ENCODE measurements around the gene TERF2IP. TPM values are rescaled to one million over a fixed set of nuclear protein-coding genes. Genes with fewer than 3 reads are reported as not detected.
A peak's percentile ranks its signal among the peaks of the same experiment; 100 is the strongest.

Gene TERF2IP
- total and polyA plus RNA-seq, 9 of the 15 experiments (the other 6 are each of a cell fraction or from before 2014, with no cell fraction given): 14.5 to 64.2 (median 47.0) TPM

DNA sequence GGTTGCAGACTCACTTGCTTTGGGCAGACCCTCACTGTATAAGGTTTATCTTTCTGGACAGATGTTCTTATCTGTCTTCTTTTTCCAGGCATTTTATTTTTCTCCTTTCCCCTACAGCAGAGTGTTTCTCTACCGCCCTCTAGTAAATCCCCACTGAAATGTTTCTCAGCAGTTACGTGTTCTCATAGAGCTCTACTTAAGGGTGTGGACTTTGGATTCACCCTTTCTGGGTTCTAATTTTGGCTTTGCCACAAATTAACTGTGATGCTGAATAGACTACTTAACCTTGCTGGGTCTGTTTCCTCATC, 26.4 kb upstream of the TERF2IP start (continued):
- TF ChIP-seq, protein P1, sequence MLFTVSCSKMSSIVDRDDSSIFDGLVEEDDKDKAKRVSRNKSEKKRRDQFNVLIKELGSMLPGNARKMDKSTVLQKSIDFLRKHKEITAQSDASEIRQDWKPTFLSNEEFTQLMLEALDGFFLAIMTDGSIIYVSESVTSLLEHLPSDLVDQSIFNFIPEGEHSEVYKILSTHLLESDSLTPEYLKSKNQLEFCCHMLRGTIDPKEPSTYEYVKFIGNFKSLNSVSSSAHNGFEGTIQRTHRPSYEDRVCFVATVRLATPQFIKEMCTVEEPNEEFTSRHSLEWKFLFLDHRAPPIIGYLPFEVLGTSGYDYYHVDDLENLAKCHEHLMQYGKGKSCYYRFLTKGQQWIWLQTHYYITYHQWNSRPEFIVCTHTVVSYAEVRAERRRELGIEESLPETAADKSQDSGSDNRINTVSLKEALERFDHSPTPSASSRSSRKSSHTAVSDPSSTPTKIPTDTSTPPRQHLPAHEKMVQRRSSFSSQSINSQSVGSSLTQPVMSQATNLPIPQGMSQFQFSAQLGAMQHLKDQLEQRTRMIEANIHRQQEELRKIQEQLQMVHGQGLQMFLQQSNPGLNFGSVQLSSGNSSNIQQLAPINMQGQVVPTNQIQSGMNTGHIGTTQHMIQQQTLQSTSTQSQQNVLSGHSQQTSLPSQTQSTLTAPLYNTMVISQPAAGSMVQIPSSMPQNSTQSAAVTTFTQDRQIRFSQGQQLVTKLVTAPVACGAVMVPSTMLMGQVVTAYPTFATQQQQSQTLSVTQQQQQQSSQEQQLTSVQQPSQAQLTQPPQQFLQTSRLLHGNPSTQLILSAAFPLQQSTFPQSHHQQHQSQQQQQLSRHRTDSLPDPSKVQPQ (CRISPR knock-in tag; IDR thresholded peaks at IDR 0.05; ENCODE audit: borderline replicate concordance): no peak
- TF ChIP-seq SIX5 (IDR thresholded peaks at IDR 0.05; ENCODE audit: borderline replicate concordance in 1 of 2, insufficient read depth in 1 of 2, low read depth in 1 of 2, low read length in 2 of 2) (no peak), ZNF561 (CRISPR knock-in tag; conservative IDR thresholded peaks at IDR 0.05) (no peak), GATAD2B (IDR thresholded peaks at IDR 0.05; ENCODE audit: borderline replicate concordance) (peak; percentile 58; the same call in 1 of the 2 replicates), RAD51 (IDR thresholded peaks at IDR 0.05; ENCODE audit: borderline replicate concordance, low read depth) (no peak), ZNF444 (CRISPR knock-in tag; IDR thresholded peaks at IDR 0.05) (no peak), EP300 (IDR thresholded peaks at IDR 0.05; ENCODE audit: low read length) (peak; percentile 92), ZNF79 (CRISPR knock-in tag; IDR thresholded peaks at IDR 0.05; ENCODE audit: low read depth) (no peak), RCOR1 (IDR thresholded peaks at IDR 0.05; ENCODE audit: borderline replicate concordance in 1 of 2, low read depth in 2 of 2, low read length in 2 of 2) (peak in 1 of 2 experiments; percentile 70; a peak in 2 of 4 replicates), GTF2A2 (tag; IDR thresholded peaks at IDR 0.05) (no peak), ESRRB (CRISPR knock-in tag; IDR thresholded peaks at IDR 0.05; ENCODE audit: borderline replicate concordance) (no peak), MCM5 (IDR thresholded peaks at IDR 0.05; ENCODE audit: low read depth) (no peak), CBFA2T3 (IDR thresholded peaks at IDR 0.05) (peak; percentile 95), RHOXF2B (CRISPR knock-in tag; conservative IDR thresholded peaks at IDR 0.05) (no peak)
- TF ChIP-seq, protein P2, sequence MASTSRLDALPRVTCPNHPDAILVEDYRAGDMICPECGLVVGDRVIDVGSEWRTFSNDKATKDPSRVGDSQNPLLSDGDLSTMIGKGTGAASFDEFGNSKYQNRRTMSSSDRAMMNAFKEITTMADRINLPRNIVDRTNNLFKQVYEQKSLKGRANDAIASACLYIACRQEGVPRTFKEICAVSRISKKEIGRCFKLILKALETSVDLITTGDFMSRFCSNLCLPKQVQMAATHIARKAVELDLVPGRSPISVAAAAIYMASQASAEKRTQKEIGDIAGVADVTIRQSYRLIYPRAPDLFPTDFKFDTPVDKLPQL (IDR thresholded peaks at IDR 0.05; ENCODE audit: extremely low read depth, insufficient read length): no peak
- TF ChIP-seq, protein P3, sequence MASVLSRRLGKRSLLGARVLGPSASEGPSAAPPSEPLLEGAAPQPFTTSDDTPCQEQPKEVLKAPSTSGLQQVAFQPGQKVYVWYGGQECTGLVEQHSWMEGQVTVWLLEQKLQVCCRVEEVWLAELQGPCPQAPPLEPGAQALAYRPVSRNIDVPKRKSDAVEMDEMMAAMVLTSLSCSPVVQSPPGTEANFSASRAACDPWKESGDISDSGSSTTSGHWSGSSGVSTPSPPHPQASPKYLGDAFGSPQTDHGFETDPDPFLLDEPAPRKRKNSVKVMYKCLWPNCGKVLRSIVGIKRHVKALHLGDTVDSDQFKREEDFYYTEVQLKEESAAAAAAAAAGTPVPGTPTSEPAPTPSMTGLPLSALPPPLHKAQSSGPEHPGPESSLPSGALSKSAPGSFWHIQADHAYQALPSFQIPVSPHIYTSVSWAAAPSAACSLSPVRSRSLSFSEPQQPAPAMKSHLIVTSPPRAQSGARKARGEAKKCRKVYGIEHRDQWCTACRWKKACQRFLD (CRISPR knock-in tag; IDR thresholded peaks at IDR 0.05): peak; percentile 82
- TF ChIP-seq, protein P4, sequence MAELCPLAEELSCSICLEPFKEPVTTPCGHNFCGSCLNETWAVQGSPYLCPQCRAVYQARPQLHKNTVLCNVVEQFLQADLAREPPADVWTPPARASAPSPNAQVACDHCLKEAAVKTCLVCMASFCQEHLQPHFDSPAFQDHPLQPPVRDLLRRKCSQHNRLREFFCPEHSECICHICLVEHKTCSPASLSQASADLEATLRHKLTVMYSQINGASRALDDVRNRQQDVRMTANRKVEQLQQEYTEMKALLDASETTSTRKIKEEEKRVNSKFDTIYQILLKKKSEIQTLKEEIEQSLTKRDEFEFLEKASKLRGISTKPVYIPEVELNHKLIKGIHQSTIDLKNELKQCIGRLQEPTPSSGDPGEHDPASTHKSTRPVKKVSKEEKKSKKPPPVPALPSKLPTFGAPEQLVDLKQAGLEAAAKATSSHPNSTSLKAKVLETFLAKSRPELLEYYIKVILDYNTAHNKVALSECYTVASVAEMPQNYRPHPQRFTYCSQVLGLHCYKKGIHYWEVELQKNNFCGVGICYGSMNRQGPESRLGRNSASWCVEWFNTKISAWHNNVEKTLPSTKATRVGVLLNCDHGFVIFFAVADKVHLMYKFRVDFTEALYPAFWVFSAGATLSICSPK (IDR thresholded peaks at IDR 0.05; ENCODE audit: borderline replicate concordance): no peak
- TF ChIP-seq, protein P5, sequence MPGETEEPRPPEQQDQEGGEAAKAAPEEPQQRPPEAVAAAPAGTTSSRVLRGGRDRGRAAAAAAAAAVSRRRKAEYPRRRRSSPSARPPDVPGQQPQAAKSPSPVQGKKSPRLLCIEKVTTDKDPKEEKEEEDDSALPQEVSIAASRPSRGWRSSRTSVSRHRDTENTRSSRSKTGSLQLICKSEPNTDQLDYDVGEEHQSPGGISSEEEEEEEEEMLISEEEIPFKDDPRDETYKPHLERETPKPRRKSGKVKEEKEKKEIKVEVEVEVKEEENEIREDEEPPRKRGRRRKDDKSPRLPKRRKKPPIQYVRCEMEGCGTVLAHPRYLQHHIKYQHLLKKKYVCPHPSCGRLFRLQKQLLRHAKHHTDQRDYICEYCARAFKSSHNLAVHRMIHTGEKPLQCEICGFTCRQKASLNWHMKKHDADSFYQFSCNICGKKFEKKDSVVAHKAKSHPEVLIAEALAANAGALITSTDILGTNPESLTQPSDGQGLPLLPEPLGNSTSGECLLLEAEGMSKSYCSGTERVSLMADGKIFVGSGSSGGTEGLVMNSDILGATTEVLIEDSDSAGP (CRISPR knock-in tag; IDR thresholded peaks at IDR 0.05): no peak

Measured in K562 (cell line).